ENCODE measurements around the gene SH3RF1. TPM values are rescaled to one million over a fixed set of nuclear protein-coding genes. Genes with fewer than 3 reads are reported as not detected.

SH3RF1 gene
- total RNA-seq, 1 donor from 2014 or later = 21.6 TPM

- H3K27ac Mint-ChIP-seq = peak overlapping the region; percentile 82
- TF ChIP-seq, protein P1, sequence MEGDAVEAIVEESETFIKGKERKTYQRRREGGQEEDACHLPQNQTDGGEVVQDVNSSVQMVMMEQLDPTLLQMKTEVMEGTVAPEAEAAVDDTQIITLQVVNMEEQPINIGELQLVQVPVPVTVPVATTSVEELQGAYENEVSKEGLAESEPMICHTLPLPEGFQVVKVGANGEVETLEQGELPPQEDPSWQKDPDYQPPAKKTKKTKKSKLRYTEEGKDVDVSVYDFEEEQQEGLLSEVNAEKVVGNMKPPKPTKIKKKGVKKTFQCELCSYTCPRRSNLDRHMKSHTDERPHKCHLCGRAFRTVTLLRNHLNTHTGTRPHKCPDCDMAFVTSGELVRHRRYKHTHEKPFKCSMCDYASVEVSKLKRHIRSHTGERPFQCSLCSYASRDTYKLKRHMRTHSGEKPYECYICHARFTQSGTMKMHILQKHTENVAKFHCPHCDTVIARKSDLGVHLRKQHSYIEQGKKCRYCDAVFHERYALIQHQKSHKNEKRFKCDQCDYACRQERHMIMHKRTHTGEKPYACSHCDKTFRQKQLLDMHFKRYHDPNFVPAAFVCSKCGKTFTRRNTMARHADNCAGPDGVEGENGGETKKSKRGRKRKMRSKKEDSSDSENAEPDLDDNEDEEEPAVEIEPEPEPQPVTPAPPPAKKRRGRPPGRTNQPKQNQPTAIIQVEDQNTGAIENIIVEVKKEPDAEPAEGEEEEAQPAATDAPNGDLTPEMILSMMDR (conservative IDR thresholded peaks at IDR 0.05) = no peak
- no peaks in the 10 kb centered on the region for H3K27me3 Mint-ChIP-seq
- peak overlapping the region; percentile 78 for H3K4me3 Mint-ChIP-seq
- DNase-seq (ENCODE audit: extremely low spot score, unreplicated experiment) = no peak
- peaks cover 21% of the 10 kb centered on the region for H3K9me3 Mint-ChIP-seq
- peaks cover 35% of the 10 kb centered on the region for H3K4me1 Mint-ChIP-seq (ENCODE audit: unreplicated experiment)
- peaks cover 36% of the 10 kb centered on the region for H3K36me3 Mint-ChIP-seq
Observed at GRCh38 chr4:169266661-169267060, 4.1 kb downstream of the SH3RF1 start.

- Mint-ChIP-seq H3K27ac (peak overlapping the region; percentile 20), H3K4me3 (peak overlapping the region; percentile 56), H3K4me1 (ENCODE audit: unreplicated experiment) (peaks cover 35% of the 10 kb centered on the region), H3K9me3 (peaks cover 21% of the 10 kb centered on the region), H3K36me3 (peaks cover 36% of the 10 kb centered on the region), H3K27me3 (no peaks in the 10 kb centered on the region)
- TF ChIP-seq, protein P1 (conservative IDR thresholded peaks at IDR 0.05) = no peak
- no peak for DNase-seq (ENCODE audit: extremely low spot score, unreplicated experiment)
Observed at GRCh38 chr4:169266081-169266480, 4.7 kb downstream of the SH3RF1 start.

- Mint-ChIP-seq H3K36me3 (peaks cover 36% of the 10 kb centered on the region), H3K4me3 (no peak overlapping the region), H3K27me3 (no peaks in the 10 kb centered on the region), H3K27ac (no peak overlapping the region), H3K9me3 (peaks cover 21% of the 10 kb centered on the region), H3K4me1 (ENCODE audit: unreplicated experiment) (peaks cover 43% of the 10 kb centered on the region)
- no peak for DNase-seq (ENCODE audit: extremely low spot score, unreplicated experiment)
- TF ChIP-seq, protein P1 (conservative IDR thresholded peaks at IDR 0.05) = no peak
Observed at GRCh38 chr4:169263791-169264392, 6.9 kb downstream of the SH3RF1 start.

- H3K4me1 Mint-ChIP-seq (ENCODE audit: unreplicated experiment) = peaks cover 40% of the 10 kb centered on the region
- no peak for DNase-seq (ENCODE audit: extremely low spot score, unreplicated experiment)
- H3K36me3 Mint-ChIP-seq = peaks cover 25% of the 10 kb centered on the region
- H3K4me3 Mint-ChIP-seq = no peak overlapping the region
- H3K9me3 Mint-ChIP-seq = peaks cover 17% of the 10 kb centered on the region
- TF ChIP-seq, protein P1 (conservative IDR thresholded peaks at IDR 0.05) = no peak
- H3K27ac Mint-ChIP-seq = no peak overlapping the region
- H3K27me3 Mint-ChIP-seq = no peaks in the 10 kb centered on the region
Observed at GRCh38 chr4:169260217-169260866, 10.4 kb downstream of the SH3RF1 start.

- H3K36me3 Mint-ChIP-seq = peaks cover 16% of the 10 kb centered on the region
- TF ChIP-seq, protein P1 (conservative IDR thresholded peaks at IDR 0.05) = no peak
- H3K27ac Mint-ChIP-seq = no peak overlapping the region
- no peak overlapping the region for H3K4me3 Mint-ChIP-seq
- peaks cover 8% of the 10 kb centered on the region for H3K9me3 Mint-ChIP-seq
- H3K27me3 Mint-ChIP-seq = no peaks in the 10 kb centered on the region
- H3K4me1 Mint-ChIP-seq (ENCODE audit: unreplicated experiment) = peaks cover 39% of the 10 kb centered on the region
- no peak for DNase-seq (ENCODE audit: extremely low spot score, unreplicated experiment)
Observed at GRCh38 chr4:169259271-169259670, 11.5 kb downstream of the SH3RF1 start.

Measured in type B pancreatic cell (in vitro differentiated cells).